Gastrocnemius medialis (tissue), 4 donors: ENCODE measurements around the gene POLR2B. TPM values are rescaled to one million over a fixed set of nuclear protein-coding genes. Genes with fewer than 3 reads are reported as not detected.

ENCODE experiments used
- ATAC-seq, 2 donors: fragments of 150-250 bp; one replicate each; pipeline ENCODE4 v1.9.1; 2016
- DNase-seq, 2 donors: peaks; one replicate each; pipeline ENCODE4 v3.0.0-alpha.2; 2019
- H3K27ac ChIP-seq, 4 donors: fragments of 200-600 bp; sonication (generic); 1 replicate in 1 of 4; 2 replicates in 3 of 4; pipeline ENCODE4 v1.5.1; 2016 to 2018; ENCODE audit warnings: mild to moderate bottlenecking in 2 of 4, moderate library complexity in 1 of 4
- H3K27me3 ChIP-seq, 3 donors: fragments of 200-600 bp; sonication (generic) in 2 of 3; 1 replicate in 1 of 3; 2 replicates in 2 of 3; pipeline versions ENCODE4 v1.5.1 to v1.6.0; 2016 to 2019; ENCODE audit warnings: mild to moderate bottlenecking in 1 of 3, moderate library complexity in 1 of 3
- H3K36me3 ChIP-seq, 2 donors: fragments of 200-600 bp; sonication (generic) in 1 of 2; one replicate each; pipeline ENCODE4 v1.5.1; 2017 to 2018
- H3K4me1 ChIP-seq, 2 donors: fragments of 200-600 bp; sonication (generic) in 1 of 2; one replicate each; pipeline ENCODE4 v1.5.1; 2016 to 2017; ENCODE audit warnings: mild to moderate bottlenecking in 2 of 2
- H3K4me3 ChIP-seq, 4 donors: fragments of 200-600 bp; sonication (generic) in 3 of 4; 1 replicate in 1 of 4; 2 replicates in 3 of 4; pipeline ENCODE4 v1.5.1; 2016 to 2019; ENCODE audit warnings: mild to moderate bottlenecking in 2 of 4
- H3K9me3 ChIP-seq, 3 donors: fragments of 200-600 bp; sonication (generic) in 2 of 3; 1 replicate in 1 of 3; 2 replicates in 2 of 3; pipeline ENCODE4 v1.5.1; 2016 to 2019
- CTCF ChIP-seq, 5 experiments: fragments of 450-650 bp in 3 of 5; fragments of 200-600 bp in 2 of 5; sonication (generic) in 2 of 5; IDR thresholded peaks in 4 of 5; conservative IDR thresholded peaks in 1 of 5; 1 replicate in 4 of 5; 2 replicates in 1 of 5; pipeline ENCODE4 v1.5.1; 2016 to 2019; ENCODE audit warnings: antibody characterized with exemption in 5 of 5, mild to moderate bottlenecking in 3 of 5, moderate library complexity in 3 of 5
- POLR2A ChIP-seq, 2 donors: fragments of 450-650 bp; IDR thresholded peaks; one replicate each; pipeline ENCODE4 v1.6.1; 2017; ENCODE audit warnings: antibody characterized with exemption in 2 of 2, mild to moderate bottlenecking in 2 of 2, moderate library complexity in 2 of 2
- in situ Hi-C, 4 donors: fragments of 200-750 bp; cut with MboI; loops; one replicate each; pipeline versions ENCODE4 v1.15.0 to v1.8.0; 2017; ENCODE audit warnings: low sequenced_read_pairs in 4 of 4
- intact Hi-C: fragments of 100-400 bp; cut with DNase I; formaldehyde crosslinking; loops from one replicate; pipeline ENCODE4 v1.15.1; 2023; ENCODE audit warnings: low total_unique reads
- total RNA-seq, 4 donors: library from RNA; depleted of rRNA; stranded (reverse); fragments of >200 nt; gene quantifications; one replicate each; pipeline versions ENCODE4 v1.1.0 to v1.2.3, GENCODE V29; 2016

POLR2B gene
- total RNA-seq, 4 donors from 2014 or later: 67.1 to 90.7 (median 84.1) TPM

GRCh38 chr4:57078685-57079521 lies 100.2 kb downstream of the POLR2B start:
- Histone ChIP-seq H3K4me3 (no peak overlapping the region), H3K27ac (peak overlapping the region in 1 of 4 donors; percentile 9), H3K27me3 (no peaks in the 10 kb centered on the region), H3K9me3 (no peaks in the 10 kb centered on the region), H3K4me1 (peaks cover 0 to 15% of the 10 kb centered on the region in 2 donors), H3K36me3 (no peaks in the 10 kb centered on the region)
- in situ Hi-C loops: no loop called here
- ATAC-seq: no peak
- intact Hi-C loops: no loop called here
- TF ChIP-seq CTCF (IDR thresholded peaks at IDR 0.05 in 4 of 5, conservative IDR thresholded peaks at IDR 0.05 in 1 of 5): no peak
- TF ChIP-seq POLR2A (IDR thresholded peaks at IDR 0.05): no peak
- no peak for DNase-seq

Other genes starting within 250 kb of the POLR2B start
- 1 to 10 TPM in 2 of 4 donors, not detected in 2; 3.4 to 4.5 TPM for gene SPINK2, start 157.2 kb upstream of the POLR2B start, total RNA-seq
- gene REST, start 71.0 kb upstream of the POLR2B start, total RNA-seq: 10 to 100 TPM; 17.9 to 22.6 (median 20.0) TPM
- 10 to 100 TPM; 20.3 to 34.5 (median 23.2) TPM for gene NOA1, start 1.3 kb upstream of the POLR2B start, total RNA-seq
- gene IGFBP7, start 131.5 kb downstream of the POLR2B start, total RNA-seq: 100 to 1,000 TPM; 117 to 241 (median 152) TPM